ENCODE measurements around the gene MEF2D. TPM values are rescaled to one million over a fixed set of nuclear protein-coding genes. Genes with fewer than 3 reads are reported as not detected.

The MEF2D gene
- total and polyA plus RNA-seq, 7 donors = 43.1 to 258 (median 126) TPM

GRCh38 chr1:156483397-156483796 lies 17.2 kb downstream of the MEF2D start:
- Histone ChIP-seq H3K27me3 (ENCODE audit: insufficient read depth in 3 of 3, low read length in 2 of 3) (no peaks in the 10 kb centered on the region), H3K4me1 (peaks cover 96% of the 10 kb centered on the region), H3K4me3 (no peak overlapping the region), H3K27ac (peak overlapping the region; percentile 43), H3K9me3 (no peaks in the 10 kb centered on the region), H3K36me3 (ENCODE audit: insufficient read depth in 1 of 2, low read depth in 1 of 2) (peaks cover 4 to 67% of the 10 kb centered on the region in 2 donors)
- DNase-seq (no peak), ATAC-seq (peak in 3 of 4 donors; percentile 44 to 65 (median 54))
- intact Hi-C loops (cut with DNase I) = no loop called here
- no peak for TF ChIP-seq CTCF (IDR thresholded peaks at IDR 0.05)
- 58 to 73% (median 61%) methylated on average over 2 of the region's 2 CpGs for WGBS, 3 donors

- H3K4me1 ChIP-seq = peaks cover 96% of the 10 kb centered on the region
These were observed 18.3 kb downstream of the MEF2D start for GRCh38 chr1:156482276-156482675.

GRCh38 chr1:156481527-156481926 lies 19.0 kb downstream of the MEF2D start:
- no peaks in the 10 kb centered on the region for H3K9me3 ChIP-seq
- H3K36me3 ChIP-seq (ENCODE audit: insufficient read depth in 1 of 2, low read depth in 1 of 2) = peaks cover 4 to 77% of the 10 kb centered on the region in 2 donors
- intact Hi-C loops (cut with DNase I) = no loop called here
- peak overlapping the region; percentile 97 for H3K27ac ChIP-seq
- WGBS, 3 donors = 61 to 69% (median 64%) methylated on average over 5 of the region's 5 CpGs
- no peak for DNase-seq
- peaks cover 99% of the 10 kb centered on the region for H3K4me1 ChIP-seq
- TF ChIP-seq CTCF (IDR thresholded peaks at IDR 0.05) = no peak
- no peaks in the 10 kb centered on the region for H3K27me3 ChIP-seq (ENCODE audit: insufficient read depth in 3 of 3, low read length in 2 of 3)
- no peak overlapping the region for H3K4me3 ChIP-seq
- no peak for ATAC-seq

More at GRCh38 chr1:156482276-156482675, 18.3 kb downstream of the MEF2D start:
- no peak for TF ChIP-seq CTCF (IDR thresholded peaks at IDR 0.05)
- Histone ChIP-seq H3K27me3 (ENCODE audit: insufficient read depth in 3 of 3, low read length in 2 of 3) (no peaks in the 10 kb centered on the region), H3K27ac (peak overlapping the region; percentile 97), H3K4me3 (no peak overlapping the region), H3K36me3 (ENCODE audit: insufficient read depth in 1 of 2, low read depth in 1 of 2) (peaks cover 4 to 72% of the 10 kb centered on the region in 2 donors), H3K9me3 (no peaks in the 10 kb centered on the region)
- no peak for DNase-seq
- WGBS, 3 donors = 81 to 85% (median 85%) methylated on average over 19 of the region's 19 CpGs
- intact Hi-C loops (cut with DNase I) = no loop called here
- ATAC-seq = no peak

GRCh38 chr1:156480411-156481192 lies 20.0 kb downstream of the MEF2D start:
- TF ChIP-seq CTCF (IDR thresholded peaks at IDR 0.05) = peak; percentile 54
- WGBS, 3 donors = 35 to 42% (median 35%) methylated on average over 33 to 34 of the region's 34 CpGs
- H3K4me3 ChIP-seq = no peak overlapping the region
- DNase-seq = peak; percentile 69 to 83
- ATAC-seq = peak; percentile 20 to 37 (median 27)
- H3K4me1 ChIP-seq = peaks cover 99% of the 10 kb centered on the region
- no peaks in the 10 kb centered on the region for H3K27me3 ChIP-seq (ENCODE audit: insufficient read depth in 3 of 3, low read length in 2 of 3)
- peak overlapping the region; percentile 97 for H3K27ac ChIP-seq
- intact Hi-C loops (cut with DNase I) = no loop called here
- no peaks in the 10 kb centered on the region for H3K9me3 ChIP-seq
- H3K36me3 ChIP-seq (ENCODE audit: insufficient read depth in 1 of 2, low read depth in 1 of 2) = peaks cover 4 to 82% of the 10 kb centered on the region in 2 donors

Measured in psoas muscle (tissue), 8 donors.